Mesothelial cell of epicardium (in vitro differentiated cells): ENCODE results near the gene ZGRF1. TPM values are rescaled to one million over a fixed set of nuclear protein-coding genes. Genes with fewer than 3 reads are reported as not detected.
"Not testable (repeated sequence)": the region's sequence is repeated elsewhere in the genome, so short reads cannot be mapped to it uniquely, and the experiment has no call there.

Experiments used
- DNase-seq, 2 experiments: peaks; one replicate each; pipeline ENCODE4 v3.0.0; 2021; ENCODE audit warnings: low spot score in 2 of 2; ENCODE audit not compliant: unreplicated experiment in 2 of 2
- H3K27ac Mint-ChIP-seq: 2 replicates; pipeline ENCODE4 v1.8.0; 2021; ENCODE audit warnings: mixed read lengths
- H3K27me3 Mint-ChIP-seq: 2 replicates; pipeline ENCODE4 v1.8.0; 2021; ENCODE audit warnings: low read depth, mixed read lengths
- H3K36me3 Mint-ChIP-seq: 2 replicates; pipeline ENCODE4 v1.8.0; 2021; ENCODE audit warnings: mixed read lengths
- H3K4me1 Mint-ChIP-seq: 2 replicates; pipeline ENCODE4 v1.8.0; 2021; ENCODE audit warnings: mixed read lengths
- H3K4me3 Mint-ChIP-seq: 2 replicates; pipeline ENCODE4 v1.8.0; 2021; ENCODE audit warnings: mild to moderate bottlenecking, moderate library complexity, mixed read lengths
- H3K9me3 Mint-ChIP-seq: 2 replicates; pipeline ENCODE4 v1.8.0; 2021; ENCODE audit warnings: mixed read lengths
- CTCF ChIP-seq: fragments of 200-600 bp; sonication (generic); IDR thresholded peaks from one replicate; pipeline ENCODE4 v1.5.0; 2021; ENCODE audit warnings: antibody characterized with exemption; ENCODE audit not compliant: unreplicated experiment
- total RNA-seq: library from RNA; stranded (reverse); gene quantifications from 3 replicates; pipeline ENCODE4 v1.2.1, GENCODE V29; 2021

The ZGRF1 gene
- total RNA-seq, 1 donor from 2014 or later = 17.9 TPM

- Mint-ChIP-seq H3K36me3 (no peaks in the 10 kb centered on the region), H3K4me3 (no peak overlapping the region), H3K9me3 (no peaks in the 10 kb centered on the region), H3K27me3 (peaks cover 2% of the 10 kb centered on the region), H3K4me1 (no peaks in the 10 kb centered on the region), H3K27ac (no peak overlapping the region)
- TF ChIP-seq CTCF = no peak
- DNase-seq = no peak
Measured at GRCh38 chr4:112673686-112674085, 37.0 kb upstream of the ZGRF1 start.

- Mint-ChIP-seq H3K27me3 (peaks cover 2% of the 10 kb centered on the region), H3K4me1 (no peaks in the 10 kb centered on the region), H3K4me3 (no peak overlapping the region), H3K9me3 (no peaks in the 10 kb centered on the region), H3K27ac (no peak overlapping the region), H3K36me3 (no peaks in the 10 kb centered on the region)
- no peak for TF ChIP-seq CTCF
- no peak for DNase-seq
Measured at GRCh38 chr4:112673076-112673475, 36.4 kb upstream of the ZGRF1 start.

GRCh38 chr4:112668131-112668530, 31.4 kb upstream of the ZGRF1 start:
- H3K4me1 Mint-ChIP-seq = no peaks in the 10 kb centered on the region

GRCh38 chr4:112664611-112665010, 27.9 kb upstream of the ZGRF1 start:
- H3K27ac Mint-ChIP-seq = no peak overlapping the region
- no peak overlapping the region for H3K4me3 Mint-ChIP-seq
- H3K27me3 Mint-ChIP-seq = no peaks in the 10 kb centered on the region
- H3K36me3 Mint-ChIP-seq = no peaks in the 10 kb centered on the region
- TF ChIP-seq CTCF = no peak
- peaks cover 3% of the 10 kb centered on the region for H3K4me1 Mint-ChIP-seq
- no peak for DNase-seq
- H3K9me3 Mint-ChIP-seq = no peaks in the 10 kb centered on the region

More at GRCh38 chr4:112668131-112668530, 31.4 kb upstream of the ZGRF1 start:
- H3K27me3 Mint-ChIP-seq = no peaks in the 10 kb centered on the region
- DNase-seq = no peak
- no peak overlapping the region for H3K27ac Mint-ChIP-seq
- TF ChIP-seq CTCF = no peak
- no peaks in the 10 kb centered on the region for H3K36me3 Mint-ChIP-seq
- no peaks in the 10 kb centered on the region for H3K9me3 Mint-ChIP-seq
- no peak overlapping the region for H3K4me3 Mint-ChIP-seq

- not testable (repeated sequence) for H3K27me3 Mint-ChIP-seq, DNase-seq, H3K4me1 Mint-ChIP-seq, H3K27ac Mint-ChIP-seq, H3K9me3 Mint-ChIP-seq, H3K4me3 Mint-ChIP-seq
- H3K36me3 Mint-ChIP-seq = peaks cover 25% of the 10 kb centered on the region
Measured at GRCh38 chr4:112656115-112656514, 19.4 kb upstream of the ZGRF1 start.

- Mint-ChIP-seq H3K9me3 (no peaks in the 10 kb centered on the region), H3K4me3 (no peak overlapping the region), H3K36me3 (peaks cover 26% of the 10 kb centered on the region), H3K4me1 (no peaks in the 10 kb centered on the region), H3K27me3 (no peaks in the 10 kb centered on the region), H3K27ac (no peak overlapping the region)
- no peak for TF ChIP-seq CTCF
- no peak for DNase-seq
Measured at GRCh38 chr4:112655270-112655669, 18.6 kb upstream of the ZGRF1 start.
